Articular chondrocyte of knee joint (primary cell): Measurements from ENCODE around the gene ZXDA. TPM values are rescaled to one million over a fixed set of nuclear protein-coding genes. Genes with fewer than 3 reads are reported as not detected.

Experiments
- total RNA-seq: library from RNA; depleted of rRNA; stranded (reverse); fragments of >200 nt; gene quantifications from 2 replicates; pipeline ENCODE4 v1.2.3, GENCODE V29; 2012

The ZXDA gene
- 7.2 TPM in 2 replicates for total RNA-seq

GRCh38 chrX:57910287-57910912 is at the start of gene ZXDA:
ZXDA (minus strand) TSS chrX:57910458; CDS start chrX:57910420, 38 bp downstream.

Other genes starting within 250 kb of the ZXDA start
- under 0.01 TPM in 1 of 2 replicates, not detected in the other for gene NLRP2B, start 230.2 kb downstream of the ZXDA start, total RNA-seq